HG03039 (cell line): Measurements from ENCODE around the gene RBM20.
"Not testable (repeated sequence)": the region's sequence is repeated elsewhere in the genome, so short reads cannot be mapped to it uniquely, and the experiment has no call there.

Experiments used
- ATAC-seq: cut with Tn5 transposase; IDR thresholded peaks from one replicate; pipeline ENCODE4 v1.9.1; 2021; ENCODE audit warnings: mild to moderate bottlenecking, moderate library complexity; ENCODE audit not compliant: unreplicated experiment

Gene RBM20

GRCh38 chr10:110863956-110864355, 219.8 kb downstream of the RBM20 start:
- ATAC-seq = no peak

- peak; percentile 51 for ATAC-seq
Observed at GRCh38 chr10:110864662-110865140, 220.6 kb downstream of the RBM20 start.

DNA sequence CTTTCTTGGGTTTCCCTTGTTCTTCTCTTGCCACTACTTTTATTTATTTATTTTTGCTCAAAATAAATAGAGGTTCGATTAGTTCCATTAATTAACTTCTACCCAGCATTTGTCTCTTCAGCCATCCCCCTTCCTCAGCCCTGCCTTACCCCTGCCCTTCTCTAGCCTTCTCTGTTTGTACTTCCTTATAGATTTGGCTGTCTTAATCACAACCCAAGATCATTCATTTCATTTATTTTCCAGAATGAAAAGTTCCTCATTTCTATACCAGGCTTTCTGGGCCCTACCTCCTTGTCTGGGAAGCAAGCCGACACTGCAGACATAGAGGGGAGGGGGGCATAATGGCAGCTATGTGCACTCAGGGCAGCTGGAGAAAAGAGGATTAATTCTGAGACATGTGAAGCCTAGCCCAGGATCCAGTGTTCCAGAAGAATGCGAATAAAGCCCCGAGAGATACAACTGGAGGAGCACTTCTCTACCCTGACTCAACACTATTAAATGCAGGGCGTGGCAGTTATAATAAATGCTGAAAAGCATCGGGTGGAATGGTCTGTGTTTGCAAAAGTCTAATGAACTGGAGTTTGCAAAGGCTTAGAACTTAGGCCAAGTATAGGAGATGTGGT, 221.2 kb downstream of the RBM20 start:
- no peak for ATAC-seq

- no peak for ATAC-seq
Observed at GRCh38 chr10:110865809-110866482, 221.8 kb downstream of the RBM20 start.

DNA sequence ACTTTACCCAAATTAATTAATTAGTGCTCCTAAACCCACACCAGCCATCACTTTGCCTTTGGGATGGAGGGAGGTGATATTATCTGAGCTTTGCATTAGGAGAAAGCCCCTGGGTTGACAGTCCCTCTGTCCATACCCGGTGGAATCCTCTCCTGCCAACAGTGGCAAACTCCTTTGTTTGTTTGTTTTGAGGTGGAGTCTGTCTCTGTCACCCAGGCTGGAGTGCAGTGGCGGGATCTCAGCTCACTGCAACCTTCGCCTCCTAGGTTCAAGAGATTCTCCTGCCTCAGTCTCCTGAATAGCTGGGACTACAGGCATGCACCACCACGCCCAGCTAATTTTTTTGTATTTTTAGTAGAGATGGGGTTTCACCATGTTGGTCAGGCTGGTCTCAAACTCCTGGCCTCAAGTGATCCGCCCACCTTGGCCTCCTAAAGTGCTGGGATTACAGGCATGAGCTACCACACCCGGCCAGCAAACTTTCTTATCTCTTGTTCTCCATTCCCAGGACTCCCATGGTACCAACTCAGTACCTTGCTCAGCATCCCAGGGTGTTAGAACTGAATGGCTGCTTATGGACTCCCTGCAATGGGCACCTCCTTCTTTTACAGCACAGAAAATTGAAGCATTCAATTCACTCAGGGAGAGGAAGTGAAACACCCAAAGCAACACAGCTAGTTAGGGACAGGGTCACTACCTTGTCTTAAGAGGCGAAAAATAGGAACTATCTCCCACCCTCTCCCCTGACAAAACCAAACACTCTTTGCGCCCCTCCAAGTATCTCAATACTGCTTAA, 223.1 kb downstream of the RBM20 start:
- ATAC-seq = not testable (repeated sequence)

DNA sequence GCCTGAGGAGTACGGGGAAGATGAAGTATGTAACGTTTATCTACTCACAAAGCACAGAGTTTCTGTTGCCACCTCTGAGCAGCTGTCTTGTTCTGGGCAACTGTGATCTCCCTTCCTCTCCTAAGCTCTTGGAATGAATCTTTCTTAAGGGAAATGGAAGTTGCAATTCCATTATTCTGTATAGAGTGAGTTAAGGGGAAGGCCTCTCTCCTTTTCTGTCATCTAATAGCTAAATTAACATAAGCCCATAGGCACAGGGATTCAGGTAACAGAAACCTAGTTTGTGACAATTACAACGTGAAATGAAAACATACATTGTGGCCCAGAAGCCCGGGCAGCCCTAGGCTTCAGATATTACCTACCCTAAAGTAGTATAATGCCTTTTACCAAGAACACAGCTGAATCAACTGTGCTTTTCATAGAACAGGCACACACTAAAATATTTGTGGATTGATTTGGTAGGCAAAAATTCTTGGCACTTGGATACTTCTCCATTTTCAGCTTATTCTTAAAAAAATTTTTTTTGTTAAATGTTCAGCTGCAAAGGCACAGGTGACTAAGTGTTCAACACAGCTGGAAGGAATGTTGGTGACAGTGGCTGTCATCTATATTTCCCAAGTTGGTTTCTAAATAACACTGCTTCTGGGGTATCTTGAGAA, 223.8 kb downstream of the RBM20 start:
- ATAC-seq = no peak

DNA sequence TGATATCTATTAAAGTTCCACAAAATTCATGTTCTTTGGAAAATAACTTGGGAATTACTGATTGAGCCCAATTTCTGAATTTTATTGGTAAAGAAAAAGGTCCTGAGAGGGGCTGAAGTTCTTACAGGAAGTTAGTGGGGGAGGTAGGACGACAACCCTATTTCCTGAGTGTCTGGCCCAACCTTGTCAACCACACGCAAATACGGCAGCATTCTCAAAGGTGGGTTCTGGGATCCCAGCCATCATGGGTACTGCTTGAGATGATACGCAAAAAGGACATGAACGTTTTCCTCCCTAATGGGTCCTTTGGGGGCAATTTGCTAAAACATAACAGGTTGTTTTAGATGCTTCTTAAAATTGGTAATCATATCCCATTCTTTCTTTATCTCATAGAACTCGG, 224.8 kb downstream of the RBM20 start:
- ATAC-seq = no peak

DNA sequence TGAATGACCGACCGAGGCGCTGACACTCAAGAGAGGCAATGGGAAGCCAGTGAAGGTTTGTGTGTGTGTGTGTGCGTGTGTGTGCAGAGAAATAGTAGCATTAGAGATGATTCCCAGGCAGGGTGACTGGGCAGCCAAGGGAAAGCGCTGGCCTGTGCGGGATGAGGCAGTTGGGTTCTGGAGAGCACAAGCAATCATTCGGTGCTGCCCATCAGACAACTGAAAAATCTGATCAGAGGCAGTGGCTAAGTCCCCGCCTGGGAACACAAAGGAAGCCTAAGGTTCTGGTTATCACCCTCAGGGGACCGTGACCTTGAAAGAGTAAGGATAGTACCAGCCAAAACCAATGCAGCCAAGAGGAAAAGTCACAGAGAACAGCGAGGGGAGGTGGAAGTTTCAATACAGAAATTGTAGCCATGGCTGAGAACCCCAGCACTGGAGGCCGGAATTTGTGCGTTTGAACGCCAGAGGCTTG, 226.7 kb downstream of the RBM20 start:
- ATAC-seq = no peak

- peak; percentile 68 for ATAC-seq
Observed at GRCh38 chr10:110871298-110872084, 227.4 kb downstream of the RBM20 start, which contains the start of gene PDCD4. Gene PDCD4, plus strand, starts transcription at chr10:110871928. Its CDS starts 4,100 bp downstream, at chr10:110876028.

DNA sequence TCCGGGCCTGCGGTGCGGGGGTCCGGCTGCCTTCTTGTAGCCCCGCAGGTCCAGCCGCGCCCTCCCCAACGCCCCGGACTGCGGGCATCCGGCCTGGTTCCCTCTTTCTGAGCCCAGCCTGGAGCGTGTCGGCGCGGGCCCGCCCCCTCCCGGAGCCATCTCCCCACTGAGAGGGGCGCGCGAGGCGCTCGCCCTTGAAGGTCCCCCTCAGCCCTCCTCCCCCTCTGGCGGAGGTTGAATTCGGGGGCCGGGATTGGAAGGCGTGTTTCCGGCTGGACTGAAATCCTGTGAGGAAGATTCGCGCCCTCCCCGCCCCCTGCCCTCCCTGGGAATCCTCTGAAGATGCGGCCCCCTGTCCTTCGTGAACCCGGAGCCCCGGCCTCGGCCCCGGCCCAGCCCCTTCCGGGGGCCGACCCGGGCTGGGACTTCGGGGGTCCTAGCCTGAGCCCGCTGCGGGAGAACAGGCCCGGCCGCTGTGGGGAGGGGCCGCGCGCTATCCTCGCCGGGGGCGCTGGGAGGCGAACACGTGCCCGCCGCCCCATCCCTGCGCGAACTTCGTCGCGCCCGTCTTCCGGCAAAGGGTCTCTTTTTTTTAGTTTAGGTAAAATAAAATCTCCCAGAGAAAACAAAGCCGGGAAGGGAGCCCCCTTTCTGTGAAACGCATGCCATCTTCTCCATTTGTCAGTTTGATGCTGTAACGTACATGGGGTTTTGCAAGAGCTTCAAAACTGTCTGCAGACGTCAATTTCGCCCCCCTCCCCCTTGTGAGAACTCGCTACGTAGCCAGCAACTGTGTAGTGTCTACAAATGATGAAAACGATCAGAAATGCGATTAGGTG, 228.2 kb downstream of the RBM20 start:
- peak; percentile 40 for ATAC-seq

- ATAC-seq = no peak
Observed at GRCh38 chr10:110872984-110873923, 229.1 kb downstream of the RBM20 start.

DNA sequence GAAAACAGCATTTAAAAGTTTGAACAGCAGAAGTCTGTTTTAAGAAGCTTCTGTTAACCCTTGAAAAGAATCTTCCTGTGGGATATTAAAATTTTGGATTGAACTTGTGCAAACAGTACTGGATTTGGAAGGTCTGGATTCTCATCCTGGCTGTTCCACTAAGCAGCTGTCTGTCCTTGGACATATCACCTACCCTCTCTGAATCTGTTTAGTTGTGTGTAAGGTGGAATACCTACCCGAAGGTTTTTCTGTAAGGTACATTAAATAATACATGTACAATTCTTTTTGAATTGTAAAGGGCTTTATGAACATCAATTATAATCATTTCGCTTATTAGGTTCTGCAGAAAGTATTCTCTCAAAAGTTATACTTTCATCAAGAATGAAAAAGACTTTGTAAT, 229.8 kb downstream of the RBM20 start:
- ATAC-seq = no peak

DNA sequence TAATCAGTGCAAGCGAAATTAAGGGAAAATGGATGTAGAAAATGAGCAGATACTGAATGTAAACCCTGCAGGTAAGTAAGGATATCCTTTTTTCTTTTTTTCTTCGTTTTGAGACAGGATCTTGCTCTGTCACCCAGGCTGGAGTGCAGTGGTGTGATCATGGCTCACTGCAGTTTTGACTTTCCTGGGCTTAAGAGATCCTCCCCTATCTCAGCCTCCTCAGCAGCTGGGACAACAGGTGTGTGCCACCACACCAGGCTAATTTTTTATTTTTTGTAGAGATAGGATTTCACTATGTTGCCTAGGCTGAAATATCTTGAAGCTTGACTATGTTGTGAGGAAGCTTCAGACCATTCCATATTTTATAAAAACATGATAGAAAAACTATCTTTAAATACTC, 231.9 kb downstream of the RBM20 start:
- no peak for ATAC-seq

DNA sequence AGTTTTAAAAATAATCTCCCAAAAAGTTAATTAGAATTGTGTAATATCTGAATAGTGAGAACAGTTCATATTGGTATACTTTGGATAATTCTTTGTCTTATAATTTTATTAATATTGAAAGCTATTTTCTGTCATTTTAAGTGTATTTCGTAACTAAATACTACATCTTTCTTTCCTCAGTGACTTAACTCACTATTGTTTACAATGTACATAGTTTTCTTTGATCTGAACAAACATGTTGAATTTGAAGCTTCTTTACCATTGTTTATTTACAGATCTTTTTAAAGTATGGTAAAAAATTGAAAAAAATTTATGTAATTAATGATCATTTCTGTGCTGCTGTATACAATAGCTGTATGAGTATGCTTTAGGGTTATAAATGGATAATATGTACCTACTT, 232.7 kb downstream of the RBM20 start:
- ATAC-seq = no peak

GRCh38 chr10:110880012-110880411, 235.9 kb downstream of the RBM20 start:
- no peak for ATAC-seq

DNA sequence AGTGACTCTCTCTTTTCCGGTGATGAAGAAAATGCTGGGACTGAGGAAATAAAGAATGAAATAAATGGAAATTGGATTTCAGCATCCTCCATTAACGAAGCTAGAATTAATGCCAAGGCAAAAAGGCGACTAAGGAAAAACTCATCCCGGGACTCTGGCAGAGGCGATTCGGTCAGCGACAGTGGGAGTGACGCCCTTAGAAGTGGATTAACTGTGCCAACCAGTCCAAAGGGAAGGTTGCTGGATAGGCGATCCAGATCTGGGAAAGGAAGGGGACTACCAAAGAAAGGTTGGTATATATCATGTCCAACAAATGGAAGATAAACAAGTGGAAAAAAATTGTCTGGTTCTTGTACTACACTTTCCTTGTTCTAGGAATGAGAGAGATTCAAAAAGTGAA, 237.1 kb downstream of the RBM20 start:
- no peak for ATAC-seq

DNA sequence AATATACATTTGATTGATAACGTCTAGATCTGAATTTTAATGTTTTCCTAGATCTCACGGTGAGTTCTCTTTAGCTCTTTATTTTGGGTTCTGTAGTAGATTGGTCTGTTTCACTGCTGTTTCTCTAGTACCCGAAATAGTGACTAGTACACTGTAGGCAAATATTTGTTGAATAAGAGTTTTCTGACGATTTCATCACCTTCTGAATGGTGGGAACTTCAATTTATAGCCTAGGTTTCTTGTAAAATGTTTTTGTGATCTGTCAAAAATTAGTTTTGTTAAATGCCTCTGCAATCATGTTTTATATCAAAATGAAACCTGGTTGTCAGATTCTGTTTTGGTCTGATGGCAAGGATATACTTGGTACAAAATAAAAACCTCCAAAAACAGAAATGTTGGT, 237.8 kb downstream of the RBM20 start:
- ATAC-seq = no peak

- no peak for ATAC-seq
Observed at GRCh38 chr10:110883924-110884323, 239.8 kb downstream of the RBM20 start.
